Measurements from ENCODE around the gene FARP2.

FARP2 gene

DNA sequence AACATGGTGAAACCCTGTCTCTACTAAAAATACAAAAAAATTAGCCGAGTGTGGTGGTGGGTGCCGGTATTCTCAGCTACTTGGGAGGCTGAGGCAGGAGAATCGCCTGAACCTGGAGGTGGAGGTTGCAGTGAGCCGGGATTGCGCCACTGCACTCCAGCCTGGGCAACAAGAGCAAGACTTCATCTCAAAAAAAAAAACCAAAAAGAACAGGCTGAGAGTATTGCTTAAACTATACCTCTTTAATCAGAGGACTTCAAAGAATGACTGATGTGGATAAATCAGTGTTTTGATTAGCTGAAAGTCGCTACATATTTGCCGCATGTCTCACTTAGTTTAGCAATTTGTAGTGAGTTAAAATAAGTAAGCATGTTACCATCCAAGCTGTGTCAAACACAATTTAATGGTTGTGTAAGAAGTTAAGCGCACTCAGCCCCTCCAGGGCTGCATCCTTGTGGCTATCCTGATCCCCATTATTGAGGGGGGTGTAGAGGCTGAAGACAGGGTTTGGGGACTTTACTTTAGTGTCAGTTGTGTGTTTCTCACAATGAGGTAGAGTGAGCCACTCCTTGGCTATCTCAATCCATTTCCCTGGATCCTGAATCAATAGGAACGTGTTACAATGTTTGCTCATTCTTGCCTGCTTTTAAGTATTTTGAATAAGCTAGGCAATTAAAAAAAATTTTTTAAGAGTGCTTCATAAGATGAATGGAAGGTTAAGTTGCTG, 11.0 kb upstream of the FARP2 start:
- Mint-ChIP-seq H3K27ac (no peak overlapping the region), H3K36me3 (peaks cover 9% of the 10 kb centered on the region), H3K27me3 (no peaks in the 10 kb centered on the region), H3K9me3 (ENCODE audit: low read depth) (no peaks in the 10 kb centered on the region), H3K4me3 (no peak overlapping the region), H3K4me1 (ENCODE audit: low read depth) (peaks cover 18% of the 10 kb centered on the region)

GRCh38 chr2:241349941-241350340, 6.1 kb upstream of the FARP2 start:
- Mint-ChIP-seq H3K27ac (no peak overlapping the region), H3K9me3 (ENCODE audit: low read depth) (no peaks in the 10 kb centered on the region), H3K4me3 (no peak overlapping the region), H3K4me1 (ENCODE audit: low read depth) (peaks cover 2% of the 10 kb centered on the region), H3K27me3 (no peaks in the 10 kb centered on the region), H3K36me3 (peaks cover 4% of the 10 kb centered on the region)

- peaks cover 4% of the 10 kb centered on the region for H3K36me3 Mint-ChIP-seq
- H3K27me3 Mint-ChIP-seq, result no peaks in the 10 kb centered on the region
- no peak overlapping the region for H3K4me3 Mint-ChIP-seq
- peaks cover 2% of the 10 kb centered on the region for H3K4me1 Mint-ChIP-seq (ENCODE audit: low read depth)
- no peaks in the 10 kb centered on the region for H3K9me3 Mint-ChIP-seq (ENCODE audit: low read depth)
- peak overlapping the region; percentile 2 for H3K27ac Mint-ChIP-seq
Observed at GRCh38 chr2:241350530-241350877, 5.6 kb upstream of the FARP2 start.

DNA sequence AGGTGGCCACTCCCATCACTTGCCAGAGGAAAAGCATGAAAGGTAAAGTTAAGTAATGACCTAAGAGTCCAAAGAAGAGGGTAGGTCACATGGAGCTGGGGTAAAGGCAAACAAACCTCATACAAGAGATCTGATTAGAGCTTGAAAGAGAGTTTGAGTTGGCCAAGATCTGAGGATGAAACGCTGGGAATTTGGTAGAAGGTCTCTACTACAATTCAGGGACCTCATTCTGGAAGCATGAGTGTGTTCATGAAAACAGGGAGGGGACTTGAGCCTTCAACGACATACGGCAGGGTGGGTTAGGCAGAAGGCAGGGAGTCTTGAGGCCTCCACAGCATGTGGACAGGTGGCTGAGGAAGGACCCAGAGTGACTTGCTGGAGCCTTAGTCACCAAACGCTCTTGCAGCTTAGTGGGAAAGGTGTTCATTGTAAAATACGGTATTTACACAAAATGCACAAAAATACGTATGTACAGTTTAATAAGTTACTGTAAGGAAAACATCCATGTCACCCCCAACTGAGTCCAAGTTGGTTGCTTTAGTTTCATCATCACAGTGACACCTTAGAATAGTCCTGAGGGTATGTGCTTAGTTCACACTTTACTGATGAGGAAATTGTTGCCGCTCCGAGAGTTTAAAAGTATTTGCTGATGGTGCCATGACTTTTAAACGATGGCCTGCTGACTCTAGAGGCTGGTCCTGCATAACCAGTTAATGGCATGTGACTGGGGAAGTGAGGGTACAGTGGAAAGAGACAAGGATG, 5.0 kb upstream of the FARP2 start:
- Mint-ChIP-seq H3K4me1 (ENCODE audit: low read depth) (peaks cover 2% of the 10 kb centered on the region), H3K27me3 (no peaks in the 10 kb centered on the region), H3K4me3 (no peak overlapping the region), H3K27ac (peak overlapping the region; percentile 2), H3K9me3 (ENCODE audit: low read depth) (no peaks in the 10 kb centered on the region), H3K36me3 (peaks cover 4% of the 10 kb centered on the region)

DNA sequence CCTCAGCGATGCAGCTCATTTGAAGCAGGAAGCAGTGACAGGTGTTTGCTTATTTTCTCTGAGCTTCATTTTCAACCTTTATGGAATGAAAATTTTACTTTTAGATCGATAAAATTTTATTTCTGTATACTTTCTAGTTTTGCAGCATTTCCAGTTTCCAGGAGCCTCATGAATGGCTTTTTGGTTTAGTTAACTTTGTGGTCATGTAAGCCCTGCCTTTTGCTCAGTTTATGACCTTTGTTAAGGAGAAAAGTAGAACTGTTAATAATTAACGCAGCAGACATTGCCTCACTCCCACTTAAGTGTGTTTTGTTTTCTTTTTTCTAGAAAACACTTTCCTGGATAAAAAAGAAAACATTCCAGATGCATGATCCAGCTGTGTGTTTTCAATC, 4.4 kb upstream of the FARP2 start:
- H3K36me3 Mint-ChIP-seq, result peaks cover 4% of the 10 kb centered on the region
- peaks cover 2% of the 10 kb centered on the region for H3K4me1 Mint-ChIP-seq (ENCODE audit: low read depth)
- H3K27me3 Mint-ChIP-seq, result no peaks in the 10 kb centered on the region
- H3K4me3 Mint-ChIP-seq, result no peak overlapping the region
- H3K27ac Mint-ChIP-seq, result no peak overlapping the region
- H3K9me3 Mint-ChIP-seq (ENCODE audit: low read depth), result no peaks in the 10 kb centered on the region

DNA sequence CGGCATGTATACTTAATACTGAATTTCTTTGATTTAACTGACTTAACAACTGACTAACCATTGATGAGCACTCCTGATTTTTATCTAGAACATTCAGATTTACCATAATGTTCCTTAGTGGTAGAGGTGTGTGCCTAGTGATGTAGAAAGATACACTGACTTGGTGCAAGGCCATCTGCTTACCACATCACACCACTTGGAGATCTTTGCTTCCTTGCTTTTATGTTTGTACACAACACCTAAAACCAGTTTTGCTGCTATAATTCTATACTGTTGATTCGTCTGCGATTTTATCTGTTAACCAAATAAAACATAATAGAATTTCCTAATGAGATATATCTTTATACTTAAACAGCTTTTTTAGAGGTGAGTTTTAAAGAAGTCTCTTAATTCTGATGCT, 3.9 kb upstream of the FARP2 start:
- no peak overlapping the region for H3K4me3 Mint-ChIP-seq
- H3K27ac Mint-ChIP-seq, result peak overlapping the region; percentile 17
- no peaks in the 10 kb centered on the region for H3K9me3 Mint-ChIP-seq (ENCODE audit: low read depth)
- peaks cover 4% of the 10 kb centered on the region for H3K36me3 Mint-ChIP-seq
- no peaks in the 10 kb centered on the region for H3K27me3 Mint-ChIP-seq
- peaks cover 5% of the 10 kb centered on the region for H3K4me1 Mint-ChIP-seq (ENCODE audit: low read depth)

GRCh38 chr2:241354668-241355658, 1.1 kb upstream of the FARP2 start:
- no peaks in the 10 kb centered on the region for H3K9me3 Mint-ChIP-seq (ENCODE audit: low read depth)
- peaks cover 2% of the 10 kb centered on the region for H3K36me3 Mint-ChIP-seq
- H3K27ac Mint-ChIP-seq, result no peak overlapping the region
- H3K4me1 Mint-ChIP-seq (ENCODE audit: low read depth), result peaks cover 24% of the 10 kb centered on the region
- no peak overlapping the region for H3K4me3 Mint-ChIP-seq
- no peaks in the 10 kb centered on the region for H3K27me3 Mint-ChIP-seq

DNA sequence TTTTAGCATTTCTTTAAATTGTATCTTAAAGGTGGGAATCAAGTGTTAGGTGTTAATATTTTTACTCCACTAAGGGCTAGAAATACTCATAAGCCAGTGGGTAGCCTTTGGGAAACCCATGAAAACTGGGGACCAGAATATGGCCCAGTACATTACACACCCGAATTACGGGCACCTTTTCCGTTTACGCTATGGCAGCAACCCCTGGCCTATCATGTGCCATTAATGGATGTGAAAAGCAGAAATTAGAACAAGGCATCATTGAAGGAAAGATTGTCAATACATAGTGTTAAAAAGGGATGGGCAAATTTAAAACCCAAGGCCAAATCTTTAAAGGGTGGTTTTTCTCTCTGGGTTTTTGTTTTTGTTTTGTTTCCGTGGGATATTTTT, 781 bp downstream of the FARP2 start:
- peak overlapping the region; percentile 80 for H3K4me3 Mint-ChIP-seq
- peak overlapping the region; percentile 1 for H3K27ac Mint-ChIP-seq
- peaks cover 2% of the 10 kb centered on the region for H3K36me3 Mint-ChIP-seq
- H3K27me3 Mint-ChIP-seq, result no peaks in the 10 kb centered on the region
- H3K9me3 Mint-ChIP-seq (ENCODE audit: low read depth), result no peaks in the 10 kb centered on the region
- peaks cover 24% of the 10 kb centered on the region for H3K4me1 Mint-ChIP-seq (ENCODE audit: low read depth)

DNA sequence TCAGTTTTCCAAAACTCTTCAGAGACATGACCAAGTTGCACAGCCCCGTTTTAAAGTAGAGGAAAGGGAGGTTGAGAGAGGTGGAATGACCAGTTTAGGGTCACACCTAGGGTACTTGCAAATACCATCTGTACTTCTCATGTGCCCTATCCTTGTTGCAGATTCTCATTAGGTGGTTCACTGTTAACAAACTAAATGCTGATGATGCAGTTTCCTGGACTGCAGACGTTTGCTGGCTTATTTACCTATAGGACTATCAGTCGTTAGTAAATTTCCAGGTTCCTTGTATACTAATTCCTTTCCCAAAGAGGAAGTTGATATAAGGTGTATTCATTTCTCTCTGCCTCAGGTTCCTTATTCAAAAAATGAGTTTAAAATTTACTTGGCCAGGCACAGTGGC, 1.4 kb downstream of the FARP2 start:
- Mint-ChIP-seq H3K27ac (peak overlapping the region; percentile 28), H3K9me3 (ENCODE audit: low read depth) (no peaks in the 10 kb centered on the region), H3K4me1 (ENCODE audit: low read depth) (peaks cover 24% of the 10 kb centered on the region), H3K4me3 (peak overlapping the region; percentile 80), H3K36me3 (no peaks in the 10 kb centered on the region), H3K27me3 (no peaks in the 10 kb centered on the region)

DNA sequence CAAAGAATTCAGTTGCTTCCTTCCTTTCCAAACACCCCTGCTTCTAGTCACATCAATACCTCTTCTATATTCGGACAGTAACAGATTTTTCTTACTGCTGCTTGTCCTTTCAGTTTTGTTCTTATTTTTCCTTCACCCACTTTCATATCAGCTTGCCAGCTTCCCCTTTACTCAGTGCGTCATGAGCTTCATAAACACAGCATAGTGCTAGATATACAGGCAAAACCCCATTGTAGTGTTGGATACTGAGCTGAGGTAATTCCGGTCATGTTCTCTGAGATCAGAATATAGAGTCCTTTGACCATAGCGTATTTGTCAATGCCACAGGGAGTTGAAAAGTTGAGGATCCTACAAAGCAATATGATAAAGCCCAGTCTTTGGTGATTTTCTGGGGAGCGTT, 2.4 kb downstream of the FARP2 start:
- no peaks in the 10 kb centered on the region for H3K36me3 Mint-ChIP-seq
- H3K27ac Mint-ChIP-seq, result no peak overlapping the region
- no peaks in the 10 kb centered on the region for H3K9me3 Mint-ChIP-seq (ENCODE audit: low read depth)
- peak overlapping the region; percentile 35 for H3K4me3 Mint-ChIP-seq
- no peaks in the 10 kb centered on the region for H3K27me3 Mint-ChIP-seq
- peaks cover 24% of the 10 kb centered on the region for H3K4me1 Mint-ChIP-seq (ENCODE audit: low read depth)

DNA sequence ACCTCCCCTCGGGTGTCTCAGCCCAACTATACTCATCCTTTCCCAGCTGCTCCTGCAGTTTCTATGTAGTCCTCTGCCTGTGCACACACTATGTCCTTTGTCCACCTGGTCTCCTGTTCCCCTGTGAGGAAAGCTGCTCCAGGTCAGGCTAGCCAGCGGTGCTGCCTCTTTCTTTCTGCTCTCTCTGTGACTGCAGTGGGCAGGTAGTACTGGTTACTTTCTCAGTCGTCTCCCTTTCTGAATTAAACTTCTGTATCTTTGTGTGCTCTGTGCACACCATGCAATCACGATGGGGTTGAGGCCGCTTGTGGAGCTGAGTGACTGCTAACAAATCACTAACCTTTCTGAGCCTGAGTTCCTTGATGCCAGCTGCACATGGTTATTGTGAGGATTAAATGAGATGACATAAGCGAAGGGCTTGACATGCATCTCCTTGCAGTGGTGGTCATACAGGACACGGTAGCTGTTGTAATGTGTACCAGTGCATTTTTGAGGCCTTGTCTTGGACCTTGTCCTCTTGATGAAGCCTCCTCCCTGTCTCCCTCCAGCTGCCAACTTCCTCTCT, 3.5 kb downstream of the FARP2 start:
- Mint-ChIP-seq H3K27me3 (no peaks in the 10 kb centered on the region), H3K9me3 (ENCODE audit: low read depth) (no peaks in the 10 kb centered on the region), H3K27ac (no peak overlapping the region), H3K4me1 (ENCODE audit: low read depth) (peaks cover 24% of the 10 kb centered on the region), H3K4me3 (no peak overlapping the region), H3K36me3 (no peaks in the 10 kb centered on the region)

- Mint-ChIP-seq H3K27ac (no peak overlapping the region), H3K4me3 (no peak overlapping the region), H3K4me1 (ENCODE audit: low read depth) (peaks cover 14% of the 10 kb centered on the region), H3K36me3 (peaks cover 3% of the 10 kb centered on the region), H3K9me3 (ENCODE audit: low read depth) (no peaks in the 10 kb centered on the region), H3K27me3 (no peaks in the 10 kb centered on the region)
Observed at GRCh38 chr2:241363426-241363825, 7.3 kb downstream of the FARP2 start.

DNA sequence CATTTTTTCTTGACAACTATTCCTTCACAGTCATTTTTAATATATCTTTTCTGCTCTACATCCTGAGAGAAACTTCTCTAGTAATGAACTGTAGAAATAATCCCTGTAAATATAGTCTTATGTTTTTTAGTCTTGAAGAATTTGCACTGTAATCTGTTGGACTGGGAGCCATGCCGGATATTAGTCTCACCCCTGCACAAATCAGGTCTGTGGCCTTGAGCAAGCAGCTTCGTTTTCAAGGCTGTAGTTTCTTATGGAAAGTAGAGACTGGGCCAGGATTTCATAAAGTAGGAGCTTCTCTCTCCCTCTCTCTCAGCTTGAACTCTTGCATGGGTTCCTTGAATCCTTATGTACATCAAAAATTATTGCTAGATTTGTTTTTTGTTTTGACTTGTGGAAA, 8.7 kb downstream of the FARP2 start:
- peaks cover 7% of the 10 kb centered on the region for H3K4me1 Mint-ChIP-seq (ENCODE audit: low read depth)
- no peaks in the 10 kb centered on the region for H3K9me3 Mint-ChIP-seq (ENCODE audit: low read depth)
- H3K36me3 Mint-ChIP-seq, result peaks cover 3% of the 10 kb centered on the region
- H3K4me3 Mint-ChIP-seq, result no peak overlapping the region
- H3K27me3 Mint-ChIP-seq, result no peaks in the 10 kb centered on the region
- H3K27ac Mint-ChIP-seq, result no peak overlapping the region

GRCh38 chr2:241366678-241367077, 10.6 kb downstream of the FARP2 start:
- H3K4me3 Mint-ChIP-seq, result no peak overlapping the region
- H3K36me3 Mint-ChIP-seq, result peaks cover 3% of the 10 kb centered on the region
- no peak overlapping the region for H3K27ac Mint-ChIP-seq

GRCh38 chr2:241368643-241369042, 12.6 kb downstream of the FARP2 start:
- Mint-ChIP-seq H3K27me3 (no peaks in the 10 kb centered on the region), H3K9me3 (ENCODE audit: low read depth) (no peaks in the 10 kb centered on the region), H3K36me3 (peaks cover 3% of the 10 kb centered on the region), H3K4me3 (no peak overlapping the region), H3K4me1 (ENCODE audit: low read depth) (peaks cover 7% of the 10 kb centered on the region), H3K27ac (no peak overlapping the region)

More at GRCh38 chr2:241366678-241367077, 10.6 kb downstream of the FARP2 start:
- no peaks in the 10 kb centered on the region for H3K27me3 Mint-ChIP-seq
- H3K4me1 Mint-ChIP-seq (ENCODE audit: low read depth), result peaks cover 7% of the 10 kb centered on the region
- no peaks in the 10 kb centered on the region for H3K9me3 Mint-ChIP-seq (ENCODE audit: low read depth)

Data from activated naive CD8-positive, alpha-beta T cell (primary cell).